GM21825 (cell line): Measurements from ENCODE around the gene PPP1CA.
"Not testable (repeated sequence)": the region's sequence is repeated elsewhere in the genome, so short reads cannot be mapped to it uniquely, and the experiment has no call there.

Experiments used
- ATAC-seq: cut with Tn5 transposase; IDR thresholded peaks from one replicate; pipeline ENCODE4 v1.9.1; 2021; ENCODE audit warnings: mild to moderate bottlenecking, moderate library complexity; ENCODE audit not compliant: unreplicated experiment

PPP1CA gene

DNA sequence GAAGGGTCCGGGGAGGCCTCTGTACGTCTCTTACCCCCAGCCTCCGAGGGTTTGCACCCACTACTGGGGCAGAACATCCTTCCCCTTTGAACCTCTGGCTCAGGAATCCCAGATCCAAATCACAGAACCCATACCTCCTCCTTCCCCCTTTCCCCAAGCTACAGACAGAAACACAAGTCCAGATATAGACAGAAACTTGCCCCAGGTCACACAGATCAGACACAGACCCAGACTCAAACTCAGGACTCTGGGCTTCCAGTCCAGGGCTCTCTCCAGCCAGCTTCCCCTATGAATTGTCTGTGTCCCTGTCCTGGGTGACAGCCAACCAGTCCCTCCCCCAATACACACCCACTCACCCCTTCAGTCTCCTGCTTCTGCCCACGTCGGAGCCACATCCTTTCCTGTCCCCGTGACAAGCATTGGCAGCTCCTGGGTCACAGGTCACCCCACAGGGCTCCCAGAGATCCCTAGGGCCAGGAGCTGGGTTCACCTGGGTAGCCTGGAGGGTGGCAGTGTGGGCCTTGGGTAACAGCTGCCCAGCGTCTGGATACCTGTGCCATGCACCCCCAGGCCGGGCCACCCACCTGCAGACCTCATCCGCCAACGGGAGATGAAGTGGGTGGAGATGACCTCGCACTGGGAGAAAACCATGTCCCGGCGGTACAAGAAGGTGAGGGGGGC lies 3.0 kb upstream of the PPP1CA start:
- no peak for ATAC-seq

GRCh38 chr11:67403085-67403484 lies 1.4 kb upstream of the PPP1CA start:
- ATAC-seq: not testable (repeated sequence)

GRCh38 chr11:67402192-67402839 lies 658 bp upstream of the PPP1CA start:
- ATAC-seq: not testable (repeated sequence)

DNA sequence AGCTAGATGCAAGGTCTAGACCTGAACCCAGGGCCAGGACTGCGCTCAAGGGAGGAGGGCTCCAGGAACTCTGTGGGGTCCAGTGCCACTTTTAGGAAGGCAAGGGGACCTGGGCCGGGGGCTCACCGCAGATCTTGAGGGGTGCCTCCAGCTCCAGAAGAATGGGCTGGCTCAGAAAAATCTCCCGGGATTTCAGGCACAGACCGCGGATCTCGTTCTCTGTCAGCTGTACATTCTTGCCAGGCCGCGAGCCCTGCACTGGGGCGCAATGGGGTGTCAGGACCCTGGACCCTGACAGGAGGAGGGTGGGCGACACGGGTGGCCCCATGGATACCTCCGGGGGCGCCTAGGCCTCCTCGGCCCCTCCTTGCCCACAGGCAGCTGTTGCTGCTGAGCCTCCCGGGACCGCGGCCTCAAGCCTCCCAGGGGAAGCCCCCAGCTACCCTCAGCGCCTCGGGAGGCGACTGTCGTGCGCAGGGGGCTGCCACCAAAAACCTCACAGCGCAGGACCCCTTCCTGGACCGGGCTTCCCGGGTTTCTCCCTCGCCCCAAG lies 640 bp downstream of the PPP1CA start:
- ATAC-seq: no peak

DNA sequence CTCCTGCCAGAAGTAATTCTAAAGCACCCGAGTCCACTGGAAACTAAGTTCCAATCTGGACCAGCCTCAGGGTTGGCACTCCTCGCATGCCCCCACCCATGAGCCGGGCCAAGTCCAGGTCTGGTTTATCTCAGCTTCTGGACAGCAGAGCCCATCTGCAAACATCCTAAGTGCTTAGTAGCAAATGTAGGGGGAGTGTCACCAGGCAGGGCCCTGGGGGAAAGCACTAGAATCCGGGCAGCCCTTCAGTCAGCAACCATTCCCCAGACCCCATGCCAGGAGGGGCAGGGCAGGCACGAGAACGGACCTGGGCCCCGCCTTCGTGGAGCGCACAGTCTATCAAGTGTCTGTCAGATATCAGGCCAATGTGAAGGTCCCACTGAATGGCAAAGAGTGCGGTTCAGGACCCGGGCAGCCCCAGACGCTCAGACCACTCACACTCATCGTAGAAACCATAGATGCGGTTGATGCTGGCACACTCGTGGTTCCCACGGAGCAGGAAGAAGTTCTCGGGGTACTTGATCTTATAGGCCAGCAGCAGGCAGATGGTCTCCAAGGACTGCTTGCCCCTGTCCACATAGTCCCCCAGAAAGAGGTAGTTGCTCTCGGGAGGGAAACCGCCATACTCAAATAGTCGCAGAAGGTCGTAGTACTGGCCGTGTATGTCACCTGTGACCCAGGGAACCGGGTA lies 1.3 kb downstream of the PPP1CA start:
- no peak for ATAC-seq

DNA sequence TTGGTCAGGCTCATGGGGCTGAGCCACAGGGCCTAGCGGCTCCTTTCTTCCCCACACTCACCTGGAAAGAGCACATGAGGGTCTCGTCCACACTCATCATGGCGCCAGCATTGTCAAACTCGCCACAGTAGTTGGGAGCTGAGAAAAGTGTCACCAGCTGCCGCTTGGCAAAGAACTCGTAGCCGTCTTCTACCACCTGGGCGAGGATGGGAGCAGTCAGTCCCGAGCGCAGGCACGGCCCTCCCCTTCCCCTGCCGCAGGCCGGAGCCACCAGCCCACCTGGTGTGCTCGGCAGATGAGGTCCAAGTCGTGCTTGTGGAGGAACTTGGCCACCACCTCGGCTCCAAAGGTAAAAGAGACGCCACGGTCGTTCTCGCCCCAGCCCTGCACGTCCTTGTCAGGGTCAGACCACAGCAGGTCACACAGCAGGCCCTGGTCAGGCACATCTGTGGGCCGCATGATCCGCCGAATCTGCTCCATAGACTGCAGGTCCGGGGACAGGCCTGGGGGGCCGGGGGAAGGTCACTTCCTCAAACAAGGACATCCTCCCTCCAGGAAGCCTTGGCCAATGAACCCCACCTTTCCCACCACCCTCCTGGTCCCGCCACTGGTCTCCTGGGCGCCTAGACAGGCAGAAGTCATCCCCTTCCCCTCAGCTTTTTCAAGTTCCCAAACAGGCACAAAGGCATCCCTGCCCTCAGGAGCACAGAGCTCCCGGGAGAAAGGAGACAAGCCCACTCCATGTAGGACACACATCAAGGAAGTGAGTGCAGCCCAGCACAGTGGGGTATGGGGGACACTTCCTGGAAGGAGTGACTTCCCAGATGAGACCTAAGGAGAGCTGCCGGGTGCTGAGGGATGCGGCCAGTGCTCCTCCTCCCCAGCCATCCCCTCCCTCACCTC lies 2.7 kb downstream of the PPP1CA start:
- no peak for ATAC-seq

GRCh38 chr11:67397986-67398660 lies 3.5 kb downstream of the PPP1CA start:
- ATAC-seq: no peak

GRCh38 chr11:67397536-67397935 lies 4.1 kb downstream of the PPP1CA start:
- no peak for ATAC-seq

GRCh38 chr11:67396587-67397389 lies 4.9 kb downstream of the PPP1CA start:
- ATAC-seq: no peak

DNA sequence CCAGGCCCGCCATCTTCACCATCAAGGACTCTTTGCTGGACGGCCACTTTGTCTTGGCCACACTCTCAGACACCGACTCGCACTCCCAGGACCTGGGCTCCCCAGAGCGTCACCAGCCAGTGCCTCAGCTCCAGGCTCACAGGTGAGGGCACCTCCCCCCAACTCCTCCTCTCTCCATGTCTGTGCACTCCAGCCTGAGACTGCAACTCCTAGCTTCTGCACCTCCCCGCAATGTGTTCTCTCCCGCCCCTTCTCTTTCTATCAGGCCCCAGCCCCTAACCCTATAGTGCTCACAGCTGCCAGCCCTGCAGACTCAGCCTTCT lies 5.4 kb downstream of the PPP1CA start:
- ATAC-seq: no peak

DNA sequence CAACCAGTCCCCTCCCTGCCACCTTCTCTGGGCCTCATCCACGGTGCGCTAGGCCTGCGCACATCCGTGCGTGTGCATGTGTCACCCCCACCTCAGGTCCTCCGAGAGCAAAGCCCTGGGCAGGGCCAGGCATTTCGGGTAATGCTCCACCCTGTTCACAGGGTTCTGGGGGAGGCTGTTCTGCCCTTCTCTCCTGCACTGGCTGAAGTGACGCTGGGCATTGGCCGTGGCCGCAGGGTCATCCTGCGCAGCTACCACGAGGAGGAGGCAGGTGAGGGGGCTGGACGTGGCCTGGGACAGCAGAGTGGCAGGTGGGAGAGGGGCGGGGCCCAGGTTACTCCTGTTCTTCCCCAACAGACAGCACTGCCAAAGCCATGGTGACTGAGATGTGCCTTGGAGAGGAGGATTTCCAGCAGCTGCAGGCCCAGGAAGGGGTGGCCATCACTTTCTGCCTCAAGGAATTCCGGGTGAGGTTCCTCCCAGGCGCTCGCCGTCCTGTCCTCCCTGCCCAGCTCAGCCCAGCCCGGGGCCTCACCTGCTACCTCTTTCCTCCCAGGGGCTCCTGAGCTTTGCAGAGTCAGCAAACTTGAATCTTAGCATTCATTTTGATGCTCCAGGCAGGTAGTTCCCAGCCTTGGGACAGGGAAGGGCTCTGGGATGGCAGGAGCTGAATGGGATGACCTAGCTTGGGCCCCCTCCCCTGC lies 6.0 kb downstream of the PPP1CA start:
- no peak for ATAC-seq

DNA sequence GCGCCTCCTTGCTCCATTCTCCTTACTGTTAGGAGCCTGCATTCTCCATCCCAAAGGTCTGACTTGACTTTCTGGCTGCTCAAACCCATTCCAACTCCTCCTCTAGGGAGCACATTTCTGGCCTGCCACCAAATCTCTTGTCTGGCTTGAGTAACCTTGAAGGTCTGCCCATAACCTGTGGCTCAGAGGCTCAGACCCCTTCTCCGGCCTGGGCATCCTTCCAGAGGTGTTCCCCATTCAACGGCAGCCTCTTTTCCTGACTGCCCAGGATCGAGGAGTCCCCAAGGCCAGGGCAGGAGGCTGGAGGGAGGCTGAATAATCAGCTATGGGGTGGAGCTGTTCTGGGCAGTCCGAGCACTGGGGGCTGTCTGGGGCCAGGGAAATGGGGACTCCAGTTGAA lies 7.7 kb downstream of the PPP1CA start:
- ATAC-seq: no peak

DNA sequence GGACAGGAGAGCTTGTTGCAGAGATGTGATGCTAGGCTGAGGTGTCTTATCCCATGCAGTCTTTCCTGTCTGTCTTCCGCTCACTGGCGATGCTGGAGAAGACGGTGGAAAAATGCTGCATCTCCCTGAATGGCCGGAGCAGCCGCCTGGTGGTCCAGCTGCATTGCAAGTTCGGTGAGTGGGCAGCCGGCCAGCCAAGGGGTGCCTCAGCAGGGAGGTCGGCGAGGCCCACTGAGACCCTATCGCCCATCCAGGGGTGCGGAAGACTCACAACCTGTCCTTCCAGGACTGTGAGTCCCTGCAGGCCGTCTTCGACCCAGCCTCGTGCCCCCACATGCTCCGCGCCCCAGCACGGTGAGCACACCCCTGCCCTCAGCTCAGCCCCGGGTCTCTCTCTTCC lies 8.2 kb downstream of the PPP1CA start:
- ATAC-seq: no peak

DNA sequence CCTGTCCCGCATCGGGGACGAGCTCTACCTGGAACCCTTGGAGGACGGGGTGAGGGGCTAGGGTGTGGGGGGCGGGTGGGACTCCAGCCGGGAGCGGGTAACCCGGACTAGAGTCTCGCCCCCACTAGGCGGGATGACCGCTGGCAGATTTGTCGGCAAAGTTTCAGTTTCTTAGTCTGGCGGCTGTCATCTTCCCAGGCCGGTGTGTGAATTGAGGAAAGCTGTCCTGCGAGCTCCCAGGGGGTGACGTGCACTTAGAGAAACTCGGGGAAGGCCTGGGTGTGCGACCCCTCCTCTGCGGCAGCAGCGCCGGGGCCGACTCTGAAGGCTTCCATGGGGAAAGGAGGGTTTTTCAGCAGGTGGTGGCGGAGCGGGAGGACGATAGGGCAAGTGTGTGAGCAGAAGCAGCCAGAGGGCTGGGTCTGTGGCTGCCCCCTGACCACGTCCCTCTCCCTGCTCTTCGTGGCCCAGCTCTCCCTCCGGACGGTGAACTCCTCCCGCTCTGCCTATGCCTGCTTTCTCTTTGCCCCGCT lies 9.4 kb downstream of the PPP1CA start:
- ATAC-seq: peak; percentile 5

DNA sequence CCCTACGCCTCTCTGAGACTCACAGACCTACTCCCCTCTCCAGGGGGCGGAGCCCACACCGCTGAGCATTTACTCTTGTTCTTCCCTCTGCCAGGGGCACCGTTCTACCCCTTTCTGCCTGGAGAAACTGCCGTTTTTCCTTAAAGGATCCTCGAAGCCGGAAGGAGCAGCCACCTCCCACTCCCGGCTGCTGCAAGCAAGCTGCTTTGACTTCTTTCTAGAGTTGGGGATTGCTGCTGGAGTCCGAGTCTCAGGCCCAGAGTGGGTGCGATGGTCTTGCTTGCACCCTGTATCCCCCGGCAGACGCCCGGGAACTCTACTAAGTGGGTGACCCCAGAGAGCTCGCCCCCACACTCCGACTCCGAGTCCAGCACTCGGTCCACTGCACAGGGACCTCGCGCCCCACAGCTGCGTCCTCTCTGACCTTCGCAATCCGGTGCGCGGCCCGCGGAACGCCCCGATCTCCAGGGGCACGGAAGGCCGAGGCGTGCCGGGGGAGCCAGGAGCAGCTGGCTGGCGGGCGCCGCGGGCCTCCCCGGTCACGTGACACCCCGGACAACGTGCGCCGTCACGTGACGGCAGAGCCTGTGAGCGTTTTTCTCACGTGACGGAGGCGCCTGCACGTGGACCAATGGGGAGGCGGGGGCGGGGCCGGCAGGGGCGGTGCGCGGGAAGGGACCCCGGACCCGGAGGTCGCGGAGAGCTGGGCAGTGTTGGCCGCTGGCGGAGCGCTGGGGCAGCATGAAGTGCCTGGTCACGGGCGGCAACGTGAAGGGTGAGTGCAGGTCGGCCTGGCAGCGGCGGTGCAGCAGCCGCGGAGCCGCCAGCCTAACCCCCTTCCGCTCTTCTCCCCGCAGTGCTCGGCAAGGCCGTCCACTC lies 10.1 kb downstream of the PPP1CA start, which contains the start of gene RAD9A:
Gene RAD9A, plus strand, starts transcription at position 683 of the 879 bp plus-strand sequence. Its CDS starts 59 bp downstream, at position 742.
- peak; percentile 51 for ATAC-seq

- ATAC-seq: no peak
Measured at GRCh38 chr11:67390947-67391303, 10.7 kb downstream of the PPP1CA start.

DNA sequence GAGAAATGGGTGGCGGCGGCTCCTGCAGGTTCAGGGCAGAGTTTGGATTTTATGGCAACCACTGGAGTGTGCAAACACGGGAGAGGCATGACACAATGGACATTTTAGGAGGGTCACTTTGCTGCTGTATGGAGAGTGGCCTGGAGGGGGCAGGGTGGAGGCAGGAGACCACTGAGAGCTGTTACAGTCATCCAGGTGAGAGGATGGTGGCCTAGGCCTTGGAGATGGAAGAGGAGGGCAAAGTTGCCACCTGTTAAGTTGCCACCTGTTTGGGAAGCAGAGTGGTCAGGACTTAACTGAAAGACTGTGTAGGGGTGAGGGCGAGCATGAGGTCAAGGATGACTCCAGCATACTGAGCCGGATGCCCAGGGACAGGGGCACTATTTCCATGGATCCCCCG lies 12.2 kb downstream of the PPP1CA start:
- no peak for ATAC-seq

GRCh38 chr11:67387518-67387917 lies 14.1 kb downstream of the PPP1CA start:
- no peak for ATAC-seq
